Neural crest cell (in vitro differentiated cells): Measurements from ENCODE around the gene MAPT. TPM values are rescaled to one million over a fixed set of nuclear protein-coding genes. Genes with fewer than 3 reads are reported as not detected.

ENCODE experiments used
- total RNA-seq: library from RNA; stranded (reverse); gene quantifications from 2 replicates; pipeline ENCODE4 v1.2.1, GENCODE V29; 2021

MAPT gene
- total RNA-seq, 1 donor from 2014 or later = 9.5 TPM

Other genes with a start within 250 kb of the MAPT start
- gene CRHR1, start 110.2 kb upstream of the MAPT start, total RNA-seq = 0.41 and 1.1 TPM in 2 replicates
- gene SPPL2C, start 49.7 kb upstream of the MAPT start, total RNA-seq = not detected in 2 replicates
- gene STH, start 104.7 kb downstream of the MAPT start, total RNA-seq = not detected in 2 replicates